ENCODE data around the gene TLE6.
"Not testable (repeated sequence)": the region's sequence is repeated elsewhere in the genome, so short reads cannot be mapped to it uniquely, and the experiment has no call there.

The TLE6 gene

GRCh38 chr19:3031607-3031867 lies 54.2 kb downstream of the TLE6 start:
- DNase-seq = no peak

GRCh38 chr19:3033595-3034405 lies 56.4 kb downstream of the TLE6 start:
- DNase-seq = no peak

- no peak for DNase-seq
These were observed 57.0 kb downstream of the TLE6 start for GRCh38 chr19:3034406-3034655.

GRCh38 chr19:3034656-3035541 lies 57.5 kb downstream of the TLE6 start:
- DNase-seq = no peak

GRCh38 chr19:3035542-3036118 lies 58.3 kb downstream of the TLE6 start:
- DNase-seq = peak; percentile 90

- DNase-seq = peak; percentile 66
These were observed 59.0 kb downstream of the TLE6 start for GRCh38 chr19:3036119-3036976.

- DNase-seq = not testable (repeated sequence)
These were observed 59.7 kb downstream of the TLE6 start for GRCh38 chr19:3036977-3037544.

GRCh38 chr19:3038214-3038613 lies 60.9 kb downstream of the TLE6 start:
- DNase-seq = no peak

GRCh38 chr19:3039125-3039524 lies 61.8 kb downstream of the TLE6 start:
- DNase-seq = no peak

GRCh38 chr19:3039641-3040077 lies 62.3 kb downstream of the TLE6 start:
- no peak for DNase-seq

GRCh38 chr19:3041327-3041726 lies 64.0 kb downstream of the TLE6 start:
- DNase-seq = no peak

- DNase-seq = no peak
These were observed 64.6 kb downstream of the TLE6 start for GRCh38 chr19:3041761-3042620.

- DNase-seq = no peak
These were observed 65.4 kb downstream of the TLE6 start for GRCh38 chr19:3042621-3043267.

All from activated CD4-positive, alpha-beta T cell treated with anti-CD3 and anti-CD28 coated beads for 1 hour (primary cell).